C4-2B (cell line): ENCODE results near the gene ZNG1F.
"Not testable (repeated sequence)": the region's sequence is repeated elsewhere in the genome, so short reads cannot be mapped to it uniquely, and the experiment has no call there.

ENCODE experiments used
- ZFX ChIP-seq: fragments of 450-650 bp; IDR thresholded peaks from 2 replicates; pipeline ENCODE4 v1.6.1; 2017
- TF ChIP-seq, protein P1 (sequence below): fragments of 450-650 bp; conservative IDR thresholded peaks from 2 replicates; pipeline ENCODE4 v1.5.1; 2017; ENCODE audit warnings: mild to moderate bottlenecking

DNA sequence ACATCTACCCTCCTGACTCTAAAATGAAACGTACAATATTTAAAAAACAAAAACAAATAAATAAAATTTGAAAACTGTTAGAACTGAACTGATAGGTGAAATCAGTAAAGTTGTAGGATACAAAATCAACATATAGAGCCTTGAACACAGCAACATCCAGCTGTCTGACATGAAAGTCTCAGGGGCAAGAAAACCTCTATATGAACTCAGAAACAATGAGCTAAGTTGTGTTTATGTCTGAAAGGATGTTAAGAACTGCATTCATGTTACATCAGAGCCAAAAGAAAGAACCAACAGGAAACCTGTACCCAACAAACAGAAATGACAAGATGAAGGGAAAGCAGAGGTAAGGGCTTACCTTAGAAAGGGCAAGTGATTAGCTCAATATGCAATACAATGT, 102.4 kb downstream of the ZNG1F start:
- TF ChIP-seq, protein P1, sequence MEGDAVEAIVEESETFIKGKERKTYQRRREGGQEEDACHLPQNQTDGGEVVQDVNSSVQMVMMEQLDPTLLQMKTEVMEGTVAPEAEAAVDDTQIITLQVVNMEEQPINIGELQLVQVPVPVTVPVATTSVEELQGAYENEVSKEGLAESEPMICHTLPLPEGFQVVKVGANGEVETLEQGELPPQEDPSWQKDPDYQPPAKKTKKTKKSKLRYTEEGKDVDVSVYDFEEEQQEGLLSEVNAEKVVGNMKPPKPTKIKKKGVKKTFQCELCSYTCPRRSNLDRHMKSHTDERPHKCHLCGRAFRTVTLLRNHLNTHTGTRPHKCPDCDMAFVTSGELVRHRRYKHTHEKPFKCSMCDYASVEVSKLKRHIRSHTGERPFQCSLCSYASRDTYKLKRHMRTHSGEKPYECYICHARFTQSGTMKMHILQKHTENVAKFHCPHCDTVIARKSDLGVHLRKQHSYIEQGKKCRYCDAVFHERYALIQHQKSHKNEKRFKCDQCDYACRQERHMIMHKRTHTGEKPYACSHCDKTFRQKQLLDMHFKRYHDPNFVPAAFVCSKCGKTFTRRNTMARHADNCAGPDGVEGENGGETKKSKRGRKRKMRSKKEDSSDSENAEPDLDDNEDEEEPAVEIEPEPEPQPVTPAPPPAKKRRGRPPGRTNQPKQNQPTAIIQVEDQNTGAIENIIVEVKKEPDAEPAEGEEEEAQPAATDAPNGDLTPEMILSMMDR = not testable (repeated sequence)
- not testable (repeated sequence) for TF ChIP-seq ZFX
